NCI-H82 (cell line): ENCODE data around the gene TAGLN3.
A peak's percentile ranks its signal among the peaks of the same experiment; 100 is the strongest.
"Not testable (repeated sequence)": the region's sequence is repeated elsewhere in the genome, so short reads cannot be mapped to it uniquely, and the experiment has no call there.

ENCODE experiments used
- DNase-seq: peaks from one replicate; lab custom pipeline; 2025; lab: John Stamatoyannopoulos, UW

TAGLN3 gene

DNA sequence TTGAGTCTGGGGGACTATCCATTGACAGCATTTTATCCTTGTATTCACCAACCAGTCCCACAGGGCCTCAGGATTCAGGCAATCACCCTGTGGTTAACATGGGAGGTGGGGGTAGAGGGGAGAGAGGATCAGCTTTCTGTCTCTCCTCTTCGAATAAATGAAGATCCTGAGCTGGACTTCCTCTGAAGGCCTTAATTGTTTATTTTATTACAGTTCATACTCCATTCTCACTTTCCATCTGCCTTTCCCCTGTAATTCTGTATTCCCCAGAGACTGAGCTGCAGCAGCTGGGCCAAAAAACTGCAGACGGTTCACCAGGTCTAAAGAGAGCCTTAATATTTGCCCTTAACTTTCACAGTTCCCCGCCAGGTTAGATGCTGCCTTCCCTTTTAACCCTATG is 11.9 kb downstream of the TAGLN3 start:
- DNase-seq, result peak; percentile 58

GRCh38 chr3:112011376-112011940 is 12.7 kb downstream of the TAGLN3 start:
- no peak for DNase-seq

DNA sequence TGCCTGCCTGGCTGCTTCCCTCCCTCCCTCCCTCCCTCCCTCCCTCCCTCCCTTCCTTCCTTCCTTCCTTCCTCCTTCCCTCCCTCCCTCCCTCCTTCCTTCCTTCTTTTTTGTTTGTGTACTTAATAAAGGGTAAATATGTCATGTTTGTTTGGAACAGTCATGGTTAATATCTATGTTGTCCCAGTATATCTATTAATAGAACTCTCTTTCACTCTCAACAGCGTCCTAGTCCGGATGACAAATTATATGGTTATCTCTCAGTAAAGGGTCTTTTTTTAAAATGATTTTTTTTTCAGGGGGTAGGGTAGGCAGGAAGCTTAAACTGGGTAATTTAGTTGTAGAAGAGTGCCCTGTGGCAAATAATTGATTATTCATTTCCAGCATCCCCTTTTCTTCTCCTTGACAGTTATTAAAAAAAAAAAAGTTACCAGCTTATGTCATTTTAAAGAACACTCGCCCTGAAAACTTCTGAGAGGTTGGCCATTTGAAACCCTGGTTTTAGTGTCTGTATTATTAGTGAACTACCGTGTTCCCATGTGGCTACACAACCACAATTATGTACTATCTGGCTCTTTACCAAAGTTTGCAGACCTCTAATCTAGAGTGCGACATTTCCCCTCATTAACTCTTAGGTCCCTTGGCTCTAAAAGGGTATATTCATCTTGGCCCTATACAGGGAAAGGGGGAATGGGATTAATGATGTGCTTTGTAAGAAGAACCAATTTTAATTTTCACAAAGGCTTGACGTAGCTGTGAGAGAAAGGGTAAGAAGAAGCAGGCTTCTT is 13.7 kb downstream of the TAGLN3 start:
- no peak for DNase-seq

DNA sequence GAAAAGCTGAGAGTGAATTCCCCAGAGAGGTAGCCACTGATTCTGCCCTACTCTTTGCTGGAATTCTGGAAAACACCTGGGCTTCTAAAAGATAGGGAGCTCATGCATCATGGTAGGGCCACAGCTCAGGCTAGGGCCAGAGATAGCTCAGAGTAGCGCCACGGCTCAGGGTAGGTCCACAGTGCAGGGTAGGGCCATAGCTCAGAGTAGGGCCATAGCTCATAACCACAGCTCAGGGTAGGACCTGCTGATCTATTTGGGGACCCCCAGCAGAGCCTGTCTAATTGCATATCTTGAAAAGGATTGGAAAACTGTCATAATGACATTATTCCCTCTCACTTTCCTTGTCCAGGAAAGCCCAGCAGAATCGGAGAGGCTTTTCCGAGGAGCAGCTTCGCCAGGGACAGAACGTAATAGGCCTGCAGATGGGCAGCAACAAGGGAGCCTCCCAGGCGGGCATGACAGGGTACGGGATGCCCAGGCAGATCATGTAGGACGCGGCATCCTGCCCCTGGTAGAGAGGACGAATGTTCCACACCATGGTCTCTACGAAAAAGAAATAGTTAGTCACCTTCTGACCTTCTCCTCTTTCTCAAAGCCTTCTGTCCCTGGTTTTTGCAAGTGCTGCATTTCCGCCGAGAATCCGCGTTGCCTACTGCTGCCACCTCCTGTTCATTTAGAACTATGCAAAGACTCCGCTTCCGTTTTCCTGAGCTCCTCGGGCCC is 14.5 kb downstream of the TAGLN3 start:
- peak; percentile 48 for DNase-seq

GRCh38 chr3:112013784-112014143 is 15.0 kb downstream of the TAGLN3 start:
- DNase-seq, result no peak

- DNase-seq, result peak; percentile 32
Measured at GRCh38 chr3:112017091-112017490, 18.4 kb downstream of the TAGLN3 start.

- no peak for DNase-seq
Measured at GRCh38 chr3:112018712-112019111, 20.0 kb downstream of the TAGLN3 start.

DNA sequence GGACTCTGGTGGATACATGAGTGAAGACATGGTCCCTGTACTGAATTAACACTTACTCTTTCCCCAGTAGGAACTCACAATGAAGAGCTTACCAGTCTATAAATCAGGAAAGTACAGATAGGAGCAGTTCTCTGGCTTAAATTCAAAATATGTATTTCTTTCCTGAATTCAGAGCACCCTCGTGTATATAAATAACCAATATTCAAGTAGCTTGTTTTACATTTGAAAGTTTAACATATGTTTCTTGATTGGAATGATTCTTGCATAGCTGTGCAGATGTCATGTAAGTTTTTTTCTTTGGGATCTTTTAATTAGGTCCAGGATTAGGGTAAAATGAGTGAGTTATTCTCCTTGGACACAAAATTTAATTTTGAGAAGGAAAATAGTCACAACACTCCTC is 21.0 kb downstream of the TAGLN3 start:
- DNase-seq, result no peak

DNA sequence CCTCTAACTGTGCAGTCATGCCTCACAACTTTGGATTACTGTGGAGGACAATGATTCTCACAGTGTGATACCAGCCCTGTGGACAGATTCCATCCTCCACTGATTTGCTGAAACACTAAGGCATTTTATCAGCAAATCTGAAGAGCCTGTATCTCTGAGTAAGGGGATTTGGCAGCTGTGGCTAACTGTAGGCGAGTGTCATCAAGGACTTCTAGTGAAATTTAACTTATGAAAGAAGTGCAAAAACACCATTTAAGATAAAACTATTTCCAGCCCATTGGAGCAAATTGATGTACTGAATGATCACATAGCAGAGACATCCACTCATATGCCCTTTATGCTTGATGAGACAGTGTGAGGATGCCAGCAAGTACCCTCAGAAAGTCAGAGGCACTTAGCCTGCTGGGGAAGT is 22.0 kb downstream of the TAGLN3 start:
- DNase-seq, result no peak

DNA sequence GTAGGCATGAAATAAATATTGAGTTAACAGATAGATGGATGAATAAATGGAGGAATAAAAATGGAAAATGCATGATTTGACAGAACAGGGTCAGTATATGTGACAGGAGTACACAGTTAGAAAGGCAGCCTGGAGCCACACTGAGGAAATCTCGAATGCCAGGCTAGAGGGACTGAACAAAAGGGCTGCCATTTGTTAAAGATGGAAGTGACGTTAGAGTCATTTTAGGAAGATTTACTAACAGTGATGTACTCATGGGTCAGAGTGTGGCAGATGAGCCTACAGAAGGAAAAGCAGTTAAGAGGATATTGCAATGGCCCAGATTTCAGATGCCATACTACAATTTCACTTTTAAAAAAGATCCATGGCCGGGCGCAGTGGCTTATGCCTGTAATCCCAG is 28.4 kb downstream of the TAGLN3 start:
- DNase-seq, result no peak

DNA sequence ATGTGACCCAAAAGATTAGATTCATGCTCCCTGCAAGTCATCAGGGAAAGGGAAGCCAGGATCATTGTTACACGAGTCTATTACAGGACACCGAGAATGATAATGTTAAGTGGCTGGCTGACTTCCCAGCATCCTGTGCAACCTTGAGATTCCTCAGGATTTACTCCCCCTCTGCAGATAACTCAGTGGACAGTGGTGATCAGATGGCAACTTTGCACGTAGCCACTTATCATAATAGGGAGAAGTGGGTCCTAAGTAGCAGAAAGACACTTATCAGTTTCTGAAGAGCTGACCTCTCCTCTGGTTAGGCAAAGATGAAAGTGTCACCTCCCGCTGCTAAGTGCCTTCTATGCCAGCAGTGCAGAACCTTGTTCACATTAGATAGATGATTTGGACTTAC is 29.1 kb downstream of the TAGLN3 start:
- DNase-seq, result no peak

- DNase-seq, result no peak
Measured at GRCh38 chr3:112030901-112031300, 32.2 kb downstream of the TAGLN3 start.

DNA sequence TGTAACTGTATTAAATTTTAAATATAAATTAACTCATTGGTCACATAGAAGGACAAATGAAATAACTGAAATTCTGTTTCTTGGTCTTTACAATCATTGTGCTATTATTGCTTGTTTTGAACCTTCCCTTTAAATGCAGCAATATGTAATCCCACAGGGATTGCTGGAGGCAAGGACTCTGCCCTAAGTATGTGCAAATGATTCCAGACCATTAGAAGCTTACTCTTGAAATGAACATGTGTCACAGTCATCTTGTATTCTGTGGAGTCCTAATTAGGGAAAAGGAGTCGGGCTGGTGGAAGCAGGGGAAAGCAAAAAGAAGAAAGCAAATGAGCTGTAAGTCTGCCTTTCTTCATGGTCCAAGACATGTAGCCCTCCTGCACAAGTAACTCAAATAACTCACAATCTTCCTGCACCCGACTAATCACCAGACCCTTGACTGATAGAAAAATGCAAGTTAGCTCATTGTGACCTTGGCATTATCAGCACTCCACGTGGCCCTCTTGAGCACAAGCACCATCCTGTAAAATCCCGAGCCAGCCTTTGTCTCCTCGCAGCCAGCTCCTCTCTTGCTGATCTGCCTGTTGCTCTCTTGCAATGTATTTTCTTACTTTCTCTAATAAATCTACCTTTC is 33.5 kb downstream of the TAGLN3 start:
- no peak for DNase-seq

- no peak for DNase-seq
Measured at GRCh38 chr3:112034436-112034835, 35.7 kb downstream of the TAGLN3 start, which contains the start of gene TMPRSS7. Gene TMPRSS7 (plus strand): TSS chr3:112034736. CDS start chr3:112034846, 110 bp downstream.

DNA sequence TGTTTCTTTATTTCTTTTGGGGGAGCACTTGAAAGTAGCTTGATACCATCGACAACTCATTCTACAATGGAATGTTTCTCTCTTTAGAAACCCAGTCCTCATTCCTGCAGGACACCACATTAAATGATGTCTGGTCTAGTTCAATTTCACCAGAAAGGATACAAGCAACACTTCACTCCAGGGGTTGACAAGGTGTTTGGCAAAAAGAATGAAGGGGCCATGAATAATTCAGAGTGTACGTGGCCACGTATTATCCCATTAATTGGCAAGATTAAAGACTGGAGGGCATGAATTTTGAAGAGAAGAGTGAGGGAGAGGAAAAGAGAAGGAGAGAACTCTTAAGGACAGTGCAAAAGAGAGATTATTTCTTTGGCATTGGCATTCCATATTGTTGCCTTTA is 36.5 kb downstream of the TAGLN3 start:
- no peak for DNase-seq

- DNase-seq, result not testable (repeated sequence)
Measured at GRCh38 chr3:112037194-112037593, 38.5 kb downstream of the TAGLN3 start.

DNA sequence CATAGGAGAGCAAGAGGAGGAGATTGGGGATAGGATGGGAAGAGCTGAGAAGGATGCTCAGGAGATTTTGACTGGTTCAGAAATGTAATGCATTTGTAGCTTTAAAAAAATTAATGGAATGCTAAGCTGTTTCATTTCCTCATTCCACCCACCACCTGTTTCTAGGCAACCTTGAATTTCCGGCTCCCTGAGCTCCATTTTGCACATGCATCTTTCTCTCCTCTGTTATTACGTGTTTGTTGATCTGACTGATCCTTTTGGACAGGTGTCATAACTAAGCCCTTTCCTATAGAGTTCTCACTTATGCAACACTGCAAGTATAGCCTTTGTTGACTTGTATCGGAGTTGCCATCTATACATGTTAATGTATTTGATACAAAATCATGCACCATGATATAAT is 40.1 kb downstream of the TAGLN3 start:
- no peak for DNase-seq

DNA sequence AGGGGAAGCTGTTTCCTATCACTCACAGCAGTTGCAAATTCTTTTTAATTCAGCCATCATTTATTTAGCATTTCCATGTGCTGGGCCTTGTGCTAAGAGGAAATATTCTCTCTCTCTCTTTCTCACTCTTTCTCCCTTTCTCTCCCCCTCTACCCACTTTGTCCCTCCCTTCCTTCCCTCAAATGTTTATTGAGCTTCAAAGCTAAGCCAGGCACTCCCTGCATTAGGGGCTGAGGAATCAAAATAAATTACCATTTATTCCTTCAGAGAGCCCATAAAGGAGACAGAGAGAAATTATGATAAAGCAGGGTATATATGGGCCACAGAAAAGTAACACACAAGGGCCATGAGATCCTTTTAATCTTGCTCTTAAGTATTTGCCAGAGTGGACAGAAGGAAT is 42.6 kb downstream of the TAGLN3 start:
- no peak for DNase-seq

DNA sequence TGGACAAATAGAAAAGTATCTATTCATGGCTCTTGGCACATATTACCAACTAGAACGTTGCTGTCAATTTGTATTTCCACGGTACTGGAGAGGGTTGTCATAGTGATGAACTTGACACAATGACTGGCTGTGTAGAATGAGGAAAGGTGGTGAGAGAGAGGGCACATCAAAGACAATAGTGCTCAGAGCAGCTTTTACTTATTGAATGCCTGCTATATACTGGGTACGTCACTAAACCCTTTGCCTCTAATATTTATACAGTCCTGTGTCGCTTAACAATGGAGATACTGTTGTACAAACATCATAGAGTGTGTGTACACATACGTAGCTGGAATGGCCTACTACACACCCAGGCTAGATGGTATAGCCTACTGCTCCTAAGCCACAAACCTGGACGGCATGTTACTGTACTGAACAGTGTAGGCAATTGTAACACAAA is 44.1 kb downstream of the TAGLN3 start:
- no peak for DNase-seq

GRCh38 chr3:112043621-112044201 is 45.0 kb downstream of the TAGLN3 start:
- DNase-seq, result peak; percentile 98

DNA sequence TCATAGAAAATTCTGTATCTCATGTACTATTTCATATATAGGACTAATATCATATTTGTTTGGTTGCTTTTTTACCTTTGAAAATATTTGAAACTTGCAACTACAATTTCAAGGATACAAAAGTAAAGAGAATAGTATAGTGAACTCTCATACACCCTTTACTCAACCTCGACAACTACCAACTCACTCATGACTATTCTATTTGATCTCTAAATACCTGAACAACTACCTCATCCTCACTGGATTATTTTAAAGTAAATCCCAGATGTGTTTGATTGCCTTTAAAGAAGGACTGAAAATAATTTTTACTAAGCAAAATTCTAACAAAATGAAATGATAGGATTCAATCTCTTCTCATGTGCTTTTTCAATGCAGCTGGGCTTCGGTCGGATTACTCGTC is 47.9 kb downstream of the TAGLN3 start:
- no peak for DNase-seq

DNA sequence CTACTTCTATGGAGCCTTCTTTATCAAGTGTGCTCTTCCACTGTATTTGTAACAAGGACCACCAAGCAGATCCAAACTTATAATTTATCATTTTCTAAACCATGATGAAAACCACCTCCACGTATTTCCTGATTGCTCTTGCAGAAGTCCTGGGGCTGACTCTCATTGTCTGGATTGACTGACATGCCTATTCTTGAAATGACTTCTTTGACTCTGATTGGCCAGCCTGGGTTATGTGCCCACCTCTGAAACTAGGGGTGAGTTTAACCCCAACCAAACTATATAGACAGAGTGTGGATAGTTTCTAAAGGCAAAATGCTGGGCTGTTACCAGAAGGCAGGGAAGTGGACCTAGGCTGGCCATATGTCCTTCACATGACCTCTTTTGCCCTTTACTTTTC is 48.5 kb downstream of the TAGLN3 start:
- DNase-seq, result no peak
